HCEC 1CT (cell line): ENCODE data around the gene MX1.

ENCODE experiments used
- DNase-seq: peaks from one replicate; pipeline ENCODE4 v3.0.0-alpha.2; 2017

The MX1 gene

GRCh38 chr21:41500363-41500762 lies 74.3 kb downstream of the MX1 start:
- DNase-seq = no peak

DNA sequence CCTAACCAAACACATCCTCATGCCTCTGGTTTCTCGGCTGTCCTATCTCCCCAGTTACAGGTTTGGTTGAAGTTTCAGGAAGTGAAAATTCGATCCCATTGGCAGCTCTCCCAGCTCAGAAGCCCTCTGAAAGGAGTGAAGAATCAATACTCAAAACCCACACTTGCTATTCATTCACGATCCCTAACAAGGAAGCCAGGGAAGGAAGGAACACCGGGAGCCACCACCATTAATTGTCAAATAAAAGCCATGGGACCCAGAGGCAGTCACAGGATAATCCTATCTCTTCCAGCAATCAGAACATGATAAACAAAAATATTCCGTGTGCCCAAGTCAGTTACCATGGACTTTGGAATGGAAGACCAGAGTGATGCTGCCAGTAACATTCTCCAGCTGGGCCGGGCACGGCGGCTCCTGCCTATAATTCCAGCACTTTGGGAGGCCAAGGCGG lies 74.9 kb downstream of the MX1 start:
- no peak for DNase-seq

- DNase-seq = no peak
Measured at GRCh38 chr21:41501919-41502318, 75.9 kb downstream of the MX1 start.

DNA sequence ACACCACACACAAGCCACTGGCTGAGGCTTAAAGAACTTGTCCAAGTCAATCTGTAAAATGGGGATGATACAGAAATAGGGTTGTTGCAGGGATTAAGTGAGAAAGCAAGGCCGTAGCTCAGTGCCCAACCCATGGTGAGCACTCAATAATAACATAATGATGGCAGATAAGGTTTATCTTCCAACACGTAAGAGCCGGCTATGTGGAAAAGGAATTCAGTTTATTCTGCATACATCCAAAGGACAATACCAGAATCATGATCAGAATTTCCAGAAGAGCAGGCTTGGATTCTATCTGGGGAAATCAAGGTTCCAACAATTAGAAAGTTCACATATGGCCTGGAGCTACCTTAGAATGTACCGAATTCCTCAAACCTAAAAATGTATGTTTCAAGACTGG lies 77.3 kb downstream of the MX1 start:
- DNase-seq = no peak

DNA sequence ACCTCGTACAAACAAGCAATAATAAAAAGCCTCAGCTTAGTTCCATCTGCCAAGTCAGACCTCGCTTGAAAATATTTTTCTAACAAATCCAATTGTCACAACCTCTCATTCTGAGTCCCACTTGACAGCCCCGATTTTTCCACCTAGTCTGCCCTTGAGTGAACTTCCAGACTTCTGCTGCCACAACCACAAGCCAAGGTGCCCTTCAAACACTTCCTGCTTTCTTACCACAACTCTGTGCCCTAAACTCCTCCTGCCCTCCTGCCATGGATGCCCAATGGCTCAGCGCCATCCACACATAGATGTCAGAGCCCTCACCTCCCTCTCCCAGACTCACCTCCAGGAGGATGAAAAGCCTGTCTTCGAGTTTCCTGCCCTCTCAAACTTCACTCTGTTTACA lies 78.0 kb downstream of the MX1 start:
- DNase-seq = no peak

- DNase-seq = no peak
Measured at GRCh38 chr21:41506005-41506594, 80.1 kb downstream of the MX1 start.

GRCh38 chr21:41506611-41507520 lies 80.8 kb downstream of the MX1 start:
- DNase-seq = no peak

DNA sequence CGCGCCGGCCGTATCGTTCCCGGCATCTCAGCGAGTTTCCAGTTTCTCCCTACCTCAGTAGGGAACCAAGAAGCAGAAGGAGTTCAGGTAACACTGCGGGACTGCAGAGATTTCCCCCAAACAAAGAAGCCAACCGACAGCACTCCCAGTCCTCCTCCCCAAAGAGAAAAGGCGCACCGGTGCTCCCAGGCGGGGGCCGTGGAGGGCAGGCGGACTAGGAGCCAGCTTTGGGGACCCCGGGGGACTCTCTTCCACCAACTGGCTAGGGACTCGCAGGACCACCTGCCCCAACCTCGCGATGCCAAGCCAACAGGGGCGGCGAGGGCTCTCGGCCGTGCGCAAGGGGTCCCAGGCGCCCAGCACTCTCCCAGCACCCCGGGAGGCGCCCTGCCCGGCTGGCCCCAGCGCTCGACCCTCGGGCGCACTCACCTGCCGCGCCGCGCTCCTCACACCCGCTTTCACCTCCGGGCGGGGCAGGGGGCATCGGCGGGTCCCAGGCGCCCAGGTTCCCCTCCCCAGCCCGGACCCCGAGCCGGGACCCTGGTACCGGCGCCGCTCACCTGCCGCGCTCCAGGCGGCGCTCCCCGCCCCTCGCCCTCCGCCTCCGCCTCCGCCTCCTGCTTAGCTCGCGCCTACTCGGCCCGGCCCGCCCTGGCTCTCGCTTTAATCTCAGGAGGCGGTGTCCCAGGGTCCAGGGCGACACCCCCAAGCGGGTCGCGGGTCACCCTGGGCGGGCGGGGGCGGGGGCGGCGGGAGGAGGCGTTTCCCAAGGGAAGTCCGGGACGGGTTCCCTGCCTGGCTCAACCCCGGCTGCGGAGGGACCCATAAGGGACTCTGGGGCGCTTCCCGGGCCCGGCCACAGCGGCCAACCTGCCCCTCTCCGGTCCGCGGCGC lies 81.7 kb downstream of the MX1 start, which contains the start of gene TMPRSS2:
Gene TMPRSS2, minus strand, starts transcription at position 638 of the 894 bp plus-strand sequence. CDS start 10,025 bp downstream, outside the sequence.
- DNase-seq = no peak

GRCh38 chr21:41508415-41509144 lies 82.5 kb downstream of the MX1 start:
- DNase-seq = no peak
